Measurements from ENCODE around the gene TRIP13.

DNA sequence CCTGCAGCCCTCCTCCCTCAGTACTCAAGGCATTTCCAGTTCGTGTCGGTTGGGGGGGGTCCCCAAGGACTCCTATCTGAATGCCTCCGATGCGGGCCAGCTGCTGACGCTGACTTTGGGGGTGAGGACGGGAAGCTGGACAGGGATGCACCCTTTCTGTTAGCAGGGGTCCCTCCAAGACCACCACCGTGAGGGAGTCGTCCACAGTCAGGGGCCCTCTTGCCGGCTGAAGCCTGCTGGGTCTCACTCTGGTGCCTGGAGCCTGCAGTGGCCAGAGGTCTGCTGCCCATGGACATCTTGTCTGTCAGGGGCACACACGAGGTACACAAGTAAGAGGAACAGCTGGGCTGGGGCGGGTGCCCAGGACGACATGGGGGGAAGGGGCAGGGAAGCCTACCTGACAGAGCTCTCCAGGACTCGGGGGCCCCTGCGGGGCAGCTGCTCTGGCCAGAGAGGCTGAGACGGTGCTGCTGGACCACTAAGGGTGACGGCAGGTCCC, 32.8 kb upstream of the TRIP13 start:
- TF ChIP-seq ZFP69B (tag by site-specific recombination; IDR thresholded peaks at IDR 0.05), result no peak
- no peak for TF ChIP-seq ZNF239 (tag by site-specific recombination; IDR thresholded peaks at IDR 0.05)
- no peak for TF ChIP-seq ZNF274 (IDR thresholded peaks at IDR 0.05; ENCODE audit: low read length)
- no peak for TF ChIP-seq ZNF274 (tag by site-specific recombination; IDR thresholded peaks at IDR 0.05; ENCODE audit: borderline replicate concordance)
- no peak for TF ChIP-seq ZNF843 (tag by site-specific recombination; IDR thresholded peaks at IDR 0.05)
- no peak for TF ChIP-seq ZNF211 (tag by site-specific recombination; IDR thresholded peaks at IDR 0.05; ENCODE audit: low read depth)
- no peak for TF ChIP-seq ZNF423 (tag by site-specific recombination; IDR thresholded peaks at IDR 0.05)
- TF ChIP-seq, protein P1, sequence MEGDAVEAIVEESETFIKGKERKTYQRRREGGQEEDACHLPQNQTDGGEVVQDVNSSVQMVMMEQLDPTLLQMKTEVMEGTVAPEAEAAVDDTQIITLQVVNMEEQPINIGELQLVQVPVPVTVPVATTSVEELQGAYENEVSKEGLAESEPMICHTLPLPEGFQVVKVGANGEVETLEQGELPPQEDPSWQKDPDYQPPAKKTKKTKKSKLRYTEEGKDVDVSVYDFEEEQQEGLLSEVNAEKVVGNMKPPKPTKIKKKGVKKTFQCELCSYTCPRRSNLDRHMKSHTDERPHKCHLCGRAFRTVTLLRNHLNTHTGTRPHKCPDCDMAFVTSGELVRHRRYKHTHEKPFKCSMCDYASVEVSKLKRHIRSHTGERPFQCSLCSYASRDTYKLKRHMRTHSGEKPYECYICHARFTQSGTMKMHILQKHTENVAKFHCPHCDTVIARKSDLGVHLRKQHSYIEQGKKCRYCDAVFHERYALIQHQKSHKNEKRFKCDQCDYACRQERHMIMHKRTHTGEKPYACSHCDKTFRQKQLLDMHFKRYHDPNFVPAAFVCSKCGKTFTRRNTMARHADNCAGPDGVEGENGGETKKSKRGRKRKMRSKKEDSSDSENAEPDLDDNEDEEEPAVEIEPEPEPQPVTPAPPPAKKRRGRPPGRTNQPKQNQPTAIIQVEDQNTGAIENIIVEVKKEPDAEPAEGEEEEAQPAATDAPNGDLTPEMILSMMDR (tag by site-specific recombination; IDR thresholded peaks at IDR 0.05), result no peak

Measured in HEK293 (cell line).